HG02623 (cell line): ENCODE data around the gene ABLIM3.
"Not testable (repeated sequence)": the region's sequence is repeated elsewhere in the genome, so short reads cannot be mapped to it uniquely, and the experiment has no call there.

Experiments used
- ATAC-seq: cut with Tn5 transposase; IDR thresholded peaks from one replicate; pipeline ENCODE4 v1.9.1; 2021; ENCODE audit warnings: moderate library complexity; ENCODE audit not compliant: unreplicated experiment

The ABLIM3 gene

DNA sequence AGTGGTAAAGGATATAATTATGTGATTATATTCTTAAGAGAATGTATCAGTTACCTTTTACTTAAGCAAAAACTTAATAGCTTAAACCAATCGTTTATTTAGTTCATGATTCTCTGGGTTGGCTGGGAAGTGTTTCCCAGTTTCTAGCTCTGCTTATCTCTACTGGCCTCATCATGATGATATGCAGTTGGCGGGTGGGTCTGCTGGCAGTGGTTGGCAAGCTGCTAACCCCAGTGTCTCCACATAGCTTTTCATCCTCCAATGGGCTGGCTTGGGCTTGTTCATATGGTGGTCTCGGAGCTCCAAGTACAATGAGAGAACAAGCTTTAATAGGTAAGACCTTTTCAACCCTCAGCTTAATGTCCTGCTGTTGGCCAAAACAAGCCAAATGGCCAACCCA lies 43.8 kb downstream of the ABLIM3 start:
- ATAC-seq = no peak

DNA sequence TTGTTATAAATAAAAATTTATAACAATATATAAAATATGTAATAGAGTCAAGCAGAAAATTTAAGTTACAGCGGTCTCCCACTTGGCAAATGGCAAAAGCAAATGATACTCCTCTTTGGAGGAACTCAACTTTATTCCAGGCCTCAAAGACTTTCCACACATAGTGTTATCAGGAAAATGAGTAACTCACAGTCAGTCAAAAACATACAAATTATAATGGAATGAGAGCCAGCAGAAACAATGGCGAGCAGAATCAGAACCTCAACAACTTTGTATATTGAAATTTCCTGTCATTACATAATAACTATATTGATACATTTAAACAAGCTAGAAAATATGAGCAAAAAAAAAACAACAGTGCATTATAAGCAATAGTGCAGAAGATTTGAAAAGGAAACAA lies 45.2 kb downstream of the ABLIM3 start:
- no peak for ATAC-seq

DNA sequence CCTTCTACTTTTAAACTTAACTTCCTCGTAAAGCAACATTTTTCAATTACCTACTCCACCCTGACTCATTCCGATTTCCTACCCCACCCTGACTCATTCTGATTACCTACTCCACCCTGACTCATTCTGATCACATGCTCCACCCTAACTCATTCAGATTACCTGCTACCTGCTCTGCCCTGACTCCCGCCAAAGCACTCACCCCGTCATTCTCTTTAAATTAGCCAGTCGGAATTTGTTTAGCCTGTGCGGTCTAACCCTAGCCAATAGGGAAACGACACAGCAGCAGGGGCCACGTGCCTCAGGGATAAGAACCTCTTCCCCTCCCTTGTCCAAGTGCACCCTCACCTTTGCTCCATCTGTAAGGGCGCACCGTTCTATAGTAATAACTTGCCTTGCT lies 46.3 kb downstream of the ABLIM3 start:
- not testable (repeated sequence) for ATAC-seq

DNA sequence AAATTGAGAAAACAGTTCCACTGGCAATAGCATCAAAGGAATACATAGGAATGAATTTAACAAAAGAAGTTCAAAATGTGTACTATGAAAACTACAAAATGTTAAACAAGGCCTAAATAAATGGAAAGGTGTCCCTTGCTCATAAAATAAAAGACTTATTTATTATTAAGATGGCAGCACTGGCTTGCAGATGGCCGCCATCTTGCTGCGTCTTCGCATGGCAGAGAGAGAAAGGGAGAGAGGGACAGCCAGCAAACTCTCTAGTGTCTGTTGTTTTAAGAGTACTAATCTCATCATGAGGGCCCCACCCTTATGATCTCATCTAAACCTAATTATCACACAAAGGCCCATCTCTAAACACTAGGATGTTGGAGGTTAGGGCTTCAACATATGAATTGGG lies 47.1 kb downstream of the ABLIM3 start:
- no peak for ATAC-seq

DNA sequence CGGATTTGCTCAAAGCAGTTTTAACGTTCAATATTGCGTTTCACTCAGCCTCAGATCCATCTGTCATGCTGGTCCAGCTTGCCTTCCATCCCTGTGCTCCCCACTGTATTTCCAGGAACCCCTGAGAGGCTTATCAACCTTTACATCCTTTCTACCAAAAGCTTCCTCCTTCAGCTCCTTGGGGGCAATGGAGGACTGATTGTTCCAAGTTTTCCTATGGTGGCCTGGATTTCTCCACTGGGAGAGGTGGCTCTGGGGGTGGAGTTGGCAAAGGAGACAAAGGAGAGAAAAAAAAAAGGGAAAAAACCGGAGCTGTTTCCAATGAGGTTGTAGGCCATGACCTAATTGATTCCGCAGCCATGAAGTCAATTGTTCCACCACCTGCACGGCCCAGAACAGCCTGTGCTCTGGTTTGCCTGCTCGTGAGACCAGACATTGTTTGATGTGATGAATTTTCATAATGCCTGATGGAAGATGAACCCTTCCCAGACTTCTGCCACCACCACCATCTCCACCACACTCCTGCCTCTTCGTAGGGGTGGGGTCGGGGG lies 54.1 kb downstream of the ABLIM3 start:
- no peak for ATAC-seq

DNA sequence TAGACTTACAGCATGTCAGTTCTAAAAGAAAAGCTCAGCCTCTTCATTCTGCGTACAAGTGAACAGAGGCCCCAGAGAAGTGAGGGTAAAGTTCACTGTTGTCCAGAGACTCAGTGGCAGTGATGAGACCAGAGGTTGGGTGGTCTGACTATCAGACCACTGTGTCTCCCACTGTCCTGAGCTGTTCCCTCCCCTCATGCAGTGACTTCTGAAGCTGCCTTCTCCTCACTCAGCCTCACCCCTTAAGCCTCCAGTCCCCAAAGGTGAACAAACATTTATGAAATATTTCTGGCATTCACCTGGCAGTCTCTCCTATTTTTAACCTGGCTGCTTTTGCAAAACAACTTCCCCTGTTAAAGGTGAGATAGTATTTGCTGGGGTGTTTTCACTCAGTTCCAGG lies 54.7 kb downstream of the ABLIM3 start:
- ATAC-seq = no peak

DNA sequence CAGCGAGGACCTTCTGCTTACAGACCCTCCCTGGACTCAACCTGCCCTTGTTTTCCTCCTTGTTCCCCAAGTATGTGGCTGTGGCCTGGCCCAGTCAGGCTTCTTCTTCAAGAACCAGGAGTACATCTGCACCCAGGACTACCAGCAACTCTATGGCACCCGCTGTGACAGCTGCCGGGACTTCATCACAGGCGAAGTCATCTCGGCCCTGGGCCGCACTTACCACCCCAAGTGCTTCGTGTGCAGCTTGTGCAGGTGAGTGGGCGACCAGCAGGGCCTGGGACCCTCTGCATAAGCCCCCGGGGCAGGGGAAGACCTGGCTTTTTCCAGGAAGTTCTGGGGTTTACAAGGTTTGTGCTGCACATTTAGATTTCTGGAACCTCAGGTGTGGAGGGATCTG lies 56.9 kb downstream of the ABLIM3 start:
- ATAC-seq = no peak

DNA sequence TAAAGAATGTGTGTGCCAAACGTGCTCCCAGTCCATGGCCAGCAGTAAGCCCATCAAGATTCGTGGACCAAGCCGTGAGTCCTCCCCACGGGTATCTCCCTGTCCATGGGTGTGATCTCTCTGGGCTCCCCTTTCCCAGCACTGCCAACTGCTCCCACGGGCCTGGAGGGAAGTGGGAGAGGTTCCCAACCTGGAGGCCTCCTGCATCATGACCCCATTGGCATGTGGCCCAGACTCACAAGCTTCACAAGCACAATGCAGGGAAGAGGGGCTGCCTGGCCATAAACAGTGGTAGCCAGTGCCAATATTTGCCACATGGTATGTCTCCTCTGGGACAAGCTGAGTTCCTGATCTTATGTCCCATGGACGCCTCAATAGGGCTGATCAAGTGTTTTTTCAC lies 59.1 kb downstream of the ABLIM3 start:
- no peak for ATAC-seq

DNA sequence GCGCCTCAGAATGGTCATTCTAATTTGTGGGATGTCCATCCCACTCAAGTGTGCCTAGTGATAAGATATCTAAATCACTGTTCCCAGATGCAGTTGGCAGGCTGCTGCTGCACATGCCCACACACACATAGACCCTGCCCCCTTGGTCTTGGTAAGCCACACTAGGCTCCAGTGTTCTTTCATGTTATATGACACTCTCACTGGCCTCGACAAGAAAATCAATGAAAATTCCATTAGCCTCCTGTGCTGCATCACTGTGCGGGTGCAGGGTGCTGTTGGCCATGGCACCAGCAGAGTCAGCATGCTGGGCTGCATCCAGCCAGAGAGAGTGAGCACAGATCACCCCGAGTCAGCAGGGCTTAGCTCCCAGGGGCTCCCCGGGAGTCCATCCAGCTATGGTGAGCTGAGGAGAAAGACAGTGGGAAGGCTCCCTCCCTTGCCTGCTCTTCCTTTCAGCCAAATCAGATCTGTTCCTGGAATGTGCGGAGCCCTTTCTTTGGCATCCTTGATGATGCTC lies 59.9 kb downstream of the ABLIM3 start:
- no peak for ATAC-seq

DNA sequence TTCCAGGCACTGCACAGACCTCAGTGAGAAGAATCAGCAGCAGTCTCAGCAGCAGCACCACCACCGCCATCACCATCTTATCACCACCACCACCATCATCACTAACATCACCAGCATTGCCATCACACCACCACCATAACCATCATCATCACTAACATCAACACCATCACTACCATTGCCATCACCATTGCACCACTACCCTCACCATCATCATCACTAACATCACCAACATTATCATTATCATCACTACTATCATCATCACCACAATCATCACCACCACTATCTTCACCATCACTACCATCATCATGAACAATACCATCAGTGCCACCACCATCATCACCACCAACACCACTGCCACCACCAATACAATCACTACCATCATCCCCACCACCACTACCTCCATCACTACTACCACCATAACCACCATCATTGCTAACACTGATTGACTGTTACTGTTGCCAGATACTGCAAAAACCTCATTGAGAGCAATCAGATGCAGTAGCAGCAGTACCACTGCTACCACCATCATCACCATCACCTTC lies 61.7 kb downstream of the ABLIM3 start:
- ATAC-seq = no peak

DNA sequence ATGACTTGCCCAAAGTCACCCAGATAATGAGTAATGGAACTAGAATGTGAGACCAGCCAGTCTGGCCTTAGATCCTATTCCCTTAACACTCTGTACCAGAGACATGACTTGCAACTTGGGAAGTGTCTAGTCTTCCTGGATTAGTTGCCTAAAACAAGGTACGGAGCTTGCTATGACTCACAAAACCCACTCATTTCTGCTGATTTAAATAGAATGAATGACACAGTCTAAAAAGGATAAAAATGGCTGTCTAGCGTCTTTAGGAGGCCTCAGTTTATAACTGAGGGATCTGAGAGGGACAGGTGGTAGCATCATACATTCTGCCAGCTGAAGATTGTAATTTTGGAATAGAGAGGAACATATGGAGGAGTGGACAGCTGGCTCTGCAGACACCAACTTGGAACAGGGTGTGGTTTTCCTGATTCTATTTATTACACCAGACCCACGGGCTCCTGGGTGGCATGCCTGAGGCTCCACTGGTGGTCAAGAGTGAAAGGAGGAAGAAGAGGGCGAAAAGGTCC lies 62.7 kb downstream of the ABLIM3 start:
- ATAC-seq = no peak

DNA sequence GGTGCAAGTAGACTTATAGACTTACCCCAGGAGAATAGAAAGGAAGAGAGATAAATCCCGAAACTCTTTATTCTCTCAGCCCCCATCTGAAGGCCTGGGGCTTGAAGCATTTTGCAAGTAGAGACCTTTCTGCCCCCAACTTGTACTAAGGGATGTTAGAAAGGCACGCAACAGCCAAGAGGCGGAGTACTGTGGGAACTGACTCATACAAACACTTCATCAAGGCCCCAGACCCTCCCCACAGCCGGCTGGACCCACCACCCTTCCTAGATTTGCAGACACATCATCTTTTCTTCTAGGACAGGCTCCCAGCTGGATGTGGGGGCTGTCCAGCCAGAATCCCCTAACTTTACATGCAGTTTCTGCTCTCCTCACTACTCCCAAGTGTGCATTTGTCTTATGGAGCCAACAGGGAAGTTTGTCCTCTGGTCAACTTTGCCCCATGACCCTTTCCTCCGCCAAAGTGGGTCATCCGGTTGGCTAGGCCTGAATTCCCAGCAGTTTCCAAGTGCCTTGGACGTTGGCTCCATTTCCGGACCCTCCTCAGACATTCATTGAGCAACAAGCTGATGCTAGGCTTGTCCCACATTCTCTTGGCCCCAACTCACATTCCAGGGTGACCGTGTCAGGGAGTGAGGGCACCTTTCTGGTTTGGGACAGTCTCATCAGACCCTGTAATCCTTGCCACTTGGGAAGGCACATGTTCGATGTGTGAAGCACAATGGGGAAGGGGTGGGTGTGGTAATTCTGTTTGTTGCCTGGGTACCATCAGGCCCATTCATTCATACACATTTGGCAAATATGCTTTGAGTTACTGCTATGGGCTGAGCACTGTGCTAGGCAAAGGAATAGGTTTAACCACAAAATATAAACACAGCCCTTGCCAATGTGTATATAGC lies 64.6 kb downstream of the ABLIM3 start:
- no peak for ATAC-seq

DNA sequence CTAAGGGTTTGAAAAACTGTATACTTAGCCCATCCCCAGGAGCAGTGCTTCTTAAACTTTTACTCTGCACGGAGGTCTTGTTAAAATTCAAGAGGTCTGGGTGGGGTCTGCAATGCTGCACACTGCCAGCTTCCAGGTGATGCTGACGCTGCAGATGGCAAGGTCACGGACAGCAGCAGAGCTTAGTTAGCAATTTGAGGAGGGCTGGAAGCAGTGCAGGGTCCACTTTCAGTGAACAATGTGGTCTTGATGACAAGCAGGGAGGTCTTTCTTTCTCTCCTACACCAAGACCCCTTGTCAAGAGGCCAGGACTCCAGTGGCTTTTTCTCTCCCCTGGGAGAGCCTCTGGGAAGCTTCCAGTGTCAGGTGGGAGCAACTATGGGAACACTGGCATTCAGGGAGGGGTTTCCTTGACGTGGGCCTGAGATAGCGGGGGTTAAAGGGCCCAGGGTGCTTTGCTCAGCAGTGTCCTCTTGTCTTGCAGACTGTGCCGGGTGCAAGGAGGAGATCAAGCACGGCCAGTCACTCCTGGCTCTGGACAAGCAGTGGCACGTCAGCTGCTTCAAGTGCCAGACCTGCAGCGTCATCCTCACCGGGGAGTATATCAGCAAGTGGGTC lies 65.3 kb downstream of the ABLIM3 start:
- ATAC-seq = no peak

DNA sequence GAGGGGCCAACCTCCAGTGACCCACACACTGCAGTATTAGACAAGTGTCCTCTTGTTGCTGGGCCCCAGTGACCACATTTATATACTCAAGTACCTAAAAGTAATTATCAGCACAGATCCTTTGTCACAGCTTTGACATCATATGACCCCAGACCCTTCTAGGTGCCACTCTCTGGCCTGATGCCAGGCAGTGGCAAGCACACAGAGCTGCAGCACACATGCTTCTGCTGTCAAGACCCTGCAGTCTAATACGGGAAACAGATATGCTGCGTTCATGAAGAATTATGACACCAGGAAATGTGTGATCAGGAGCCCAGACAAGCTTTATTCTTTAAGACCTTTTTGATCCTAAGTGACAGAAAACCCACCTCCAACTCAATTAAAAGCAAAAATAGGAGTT lies 66.5 kb downstream of the ABLIM3 start:
- no peak for ATAC-seq

DNA sequence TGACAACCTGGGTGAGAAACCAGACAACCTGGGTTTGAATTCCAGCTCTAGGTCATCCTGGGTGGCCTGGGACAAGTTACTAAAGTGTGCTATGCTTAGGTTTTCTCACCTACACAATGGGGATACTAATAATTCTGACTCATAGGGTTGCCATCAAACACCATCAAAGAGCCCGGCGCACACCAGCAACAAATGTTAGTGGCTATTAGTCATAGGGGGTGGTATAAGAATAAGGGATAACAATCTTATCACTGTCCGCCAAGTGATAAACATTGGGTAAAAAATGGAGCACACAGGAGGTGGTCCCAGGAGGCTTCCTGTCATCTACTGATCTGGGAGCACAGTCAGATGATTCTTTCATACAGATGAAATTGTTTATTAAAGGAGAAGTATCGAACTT lies 68.9 kb downstream of the ABLIM3 start:
- ATAC-seq = no peak

DNA sequence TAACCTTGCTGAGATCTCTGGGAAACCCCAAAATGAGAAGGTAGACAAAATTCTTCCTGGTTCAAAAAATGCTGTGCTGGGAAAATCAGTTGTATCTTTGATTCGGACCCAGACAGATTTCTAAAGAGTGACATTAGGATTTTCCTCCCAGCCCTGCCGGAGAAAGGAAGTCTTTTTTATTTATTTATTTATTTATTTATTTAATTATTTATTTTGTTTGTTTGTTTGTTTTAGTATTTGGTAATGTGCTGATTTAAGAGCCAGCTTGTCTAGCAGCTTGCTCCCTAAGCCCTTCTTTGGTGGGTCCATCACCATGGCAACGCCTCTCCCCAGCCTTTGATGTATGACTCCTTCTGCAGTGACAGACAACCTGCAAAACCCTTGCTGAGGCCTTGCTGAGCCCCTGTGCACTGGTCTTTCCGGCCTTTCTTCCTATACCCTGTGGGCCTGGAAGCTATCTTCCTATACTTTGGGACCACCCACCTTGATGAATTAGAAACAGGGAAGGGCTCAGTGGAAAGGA lies 69.7 kb downstream of the ABLIM3 start:
- ATAC-seq = no peak

DNA sequence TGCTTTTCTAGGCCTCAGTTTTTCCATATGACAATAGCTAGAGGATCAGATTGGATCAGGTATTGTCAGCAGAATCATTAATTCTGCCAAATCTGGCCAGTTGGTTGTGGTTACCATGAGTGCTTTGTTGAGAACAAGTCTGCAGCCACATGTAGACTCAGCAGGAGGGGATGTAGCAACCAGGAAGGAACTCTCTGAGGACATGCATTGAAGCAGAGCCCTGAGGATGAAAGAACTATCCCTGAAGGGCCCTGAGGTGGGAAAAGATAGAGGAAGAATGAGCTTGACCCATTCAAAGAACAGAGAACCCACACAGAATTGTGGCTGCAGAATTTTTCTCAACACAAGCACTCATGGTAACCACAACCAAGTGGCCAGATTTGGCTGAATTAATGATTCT lies 70.3 kb downstream of the ABLIM3 start:
- ATAC-seq = no peak

DNA sequence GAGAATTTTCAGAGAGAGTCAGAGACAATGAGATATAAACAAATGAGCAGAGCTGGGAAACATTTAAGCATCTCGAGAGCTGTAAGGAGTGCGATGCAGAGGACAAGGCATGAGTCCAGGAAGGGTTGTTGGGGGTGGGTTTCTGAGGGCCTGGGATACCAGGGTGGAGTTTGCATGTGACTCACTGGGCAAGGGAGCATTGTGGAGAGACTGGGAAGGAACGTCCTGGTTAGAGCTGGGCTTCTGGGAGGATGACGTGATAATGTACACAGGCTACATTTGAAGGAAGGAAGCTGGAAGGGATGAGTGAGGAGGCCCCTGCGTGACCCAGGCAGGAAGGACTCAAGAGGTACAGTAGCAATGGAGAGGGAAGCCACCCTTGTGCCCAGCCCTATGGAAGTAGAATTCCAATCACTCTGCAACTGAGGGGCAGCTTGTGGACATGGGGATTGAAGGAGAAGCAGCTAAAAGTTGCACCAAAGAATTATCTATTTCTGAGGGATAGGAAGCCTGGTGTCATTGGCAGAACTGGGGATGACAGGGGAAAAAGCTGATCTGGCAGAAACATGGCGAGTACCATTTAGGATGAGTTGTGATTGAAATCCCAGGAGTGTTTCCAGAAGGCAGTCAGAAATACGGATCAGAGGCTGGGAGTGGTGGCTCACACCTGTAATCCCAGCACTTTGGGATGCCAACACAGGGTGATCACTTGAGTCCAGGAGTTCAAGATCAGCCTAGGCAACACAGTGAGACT lies 71.1 kb downstream of the ABLIM3 start:
- no peak for ATAC-seq

DNA sequence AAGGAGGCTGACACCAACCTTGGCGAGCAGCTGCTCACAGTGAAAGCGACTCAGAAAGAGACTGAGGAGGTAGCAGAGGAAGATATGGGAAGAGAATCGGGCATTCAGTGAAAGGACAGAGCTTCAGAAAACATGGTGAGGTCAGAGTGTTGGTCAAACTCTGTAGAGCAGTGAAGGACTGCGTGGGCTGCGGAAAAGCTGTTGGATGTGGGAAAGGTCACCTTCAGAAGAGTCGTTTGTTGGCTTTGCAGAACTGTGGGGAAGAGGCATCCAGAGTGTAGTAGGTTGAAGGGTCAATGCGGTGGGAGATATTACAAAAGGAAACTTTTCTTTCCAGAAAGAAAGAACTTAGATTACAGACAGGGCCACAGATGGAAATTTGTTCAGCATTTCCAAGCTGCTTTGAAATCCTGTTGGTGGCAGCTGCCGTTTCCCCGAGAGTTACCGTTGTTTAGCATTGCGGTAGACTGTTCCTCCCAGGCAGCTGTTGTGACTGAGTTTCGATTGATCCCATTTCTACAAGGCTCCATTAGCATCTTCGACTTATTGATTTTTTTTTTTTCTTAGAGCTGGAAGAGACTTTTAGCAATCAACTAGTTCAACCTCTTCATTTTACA lies 72.1 kb downstream of the ABLIM3 start:
- ATAC-seq = no peak

DNA sequence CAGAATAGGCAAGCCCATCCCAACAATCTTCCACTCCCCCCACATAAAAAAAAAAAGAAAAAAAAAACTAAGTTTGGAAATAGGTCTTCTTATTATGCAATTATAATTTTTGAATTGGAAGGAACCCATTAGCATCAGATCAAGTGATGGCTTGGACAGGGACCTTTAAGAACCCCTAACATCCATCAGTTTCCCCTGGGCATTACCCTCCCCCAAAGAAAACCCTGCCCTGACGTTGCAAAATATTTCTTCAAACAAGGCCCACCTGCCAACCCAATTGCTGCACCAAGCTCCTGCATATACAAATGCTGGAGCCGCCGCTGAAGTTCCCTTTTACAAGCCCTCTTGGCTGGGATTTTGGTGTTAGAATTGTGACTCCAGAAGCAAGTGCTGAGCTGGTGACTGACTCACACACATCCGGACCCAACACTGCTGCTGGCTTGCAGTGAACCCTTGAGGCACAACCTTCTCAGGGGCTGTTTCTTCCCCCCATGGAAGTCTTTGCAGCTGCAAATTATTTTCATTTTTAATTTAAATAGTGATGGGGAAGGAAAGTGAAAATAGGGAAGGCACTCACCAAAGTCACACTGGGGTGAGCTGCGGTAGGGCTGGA lies 74.3 kb downstream of the ABLIM3 start:
- no peak for ATAC-seq
